SIG-M5 treated with dmso at 0.1 percent for 504 hours (cell line): ENCODE data around the gene MACROH2A2.
"Not testable (repeated sequence)": the region's sequence is repeated elsewhere in the genome, so short reads cannot be mapped to it uniquely, and the experiment has no call there.

Experiments used
- DNase-seq: peaks from one replicate; lab custom pipeline; 2025; ENCODE audit not compliant: unreplicated experiment; lab: John Stamatoyannopoulos, UW

The MACROH2A2 gene

GRCh38 chr10:70052462-70053217 lies at the start of gene MACROH2A2:
TSS of gene MACROH2A2 (plus strand) at chr10:70052846. CDS start at chr10:70075659, 22,813 bp downstream.
- DNase-seq = peak; percentile 61

- DNase-seq = no peak
Measured at GRCh38 chr10:70007116-70007820, 45.4 kb upstream of the MACROH2A2 start.

DNA sequence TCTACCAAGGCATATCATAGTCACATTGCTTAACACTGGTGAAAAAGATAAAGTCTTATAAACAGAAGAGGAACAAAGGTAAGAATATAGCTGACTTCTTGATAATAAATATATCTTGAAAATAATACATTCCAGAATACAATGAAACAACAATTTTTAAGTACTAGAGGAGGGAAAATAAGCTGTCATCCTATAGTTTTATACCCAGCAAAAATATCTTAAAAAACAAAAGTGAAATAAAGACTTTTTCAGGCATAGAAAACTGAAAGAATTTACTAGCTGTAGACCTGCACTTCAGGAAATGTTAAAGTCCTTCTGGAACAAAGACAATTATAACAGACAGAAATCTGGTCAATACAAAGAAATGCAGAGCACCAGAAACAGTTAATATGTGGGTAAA lies 21.4 kb upstream of the MACROH2A2 start:
- no peak for DNase-seq

DNA sequence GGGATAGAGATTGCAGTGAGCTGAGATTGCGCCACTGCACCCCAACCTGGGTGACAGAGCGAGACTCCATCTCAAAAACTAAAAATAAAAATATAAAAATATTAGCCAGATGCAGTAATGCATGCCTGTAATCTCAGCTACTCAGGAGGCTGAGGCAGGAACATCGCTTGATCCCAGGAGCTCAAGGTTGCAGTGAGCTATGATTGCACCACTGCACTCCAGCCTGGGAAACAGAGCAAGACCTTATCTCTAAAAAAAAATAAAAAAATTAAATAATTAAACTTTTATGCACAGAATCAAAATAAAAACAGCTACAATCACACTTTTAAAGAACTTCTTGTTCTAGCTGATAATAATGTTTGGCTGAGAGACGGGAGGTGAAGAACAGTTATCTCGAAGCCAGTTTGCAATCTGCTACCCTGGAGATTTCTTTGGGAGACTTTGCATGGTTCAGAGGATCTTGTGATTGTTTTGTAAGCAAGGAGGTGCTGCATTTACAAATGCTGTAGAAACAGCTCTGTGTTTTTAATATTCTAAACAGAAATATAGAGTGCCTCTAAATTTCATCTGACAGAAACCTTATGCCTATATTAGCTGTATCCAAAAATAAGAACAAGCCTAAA lies 19.9 kb upstream of the MACROH2A2 start:
- DNase-seq = no peak

- DNase-seq = no peak
Measured at GRCh38 chr10:70034232-70034631, 18.4 kb upstream of the MACROH2A2 start.

GRCh38 chr10:70035531-70035930 lies 17.1 kb upstream of the MACROH2A2 start:
- no peak for DNase-seq

DNA sequence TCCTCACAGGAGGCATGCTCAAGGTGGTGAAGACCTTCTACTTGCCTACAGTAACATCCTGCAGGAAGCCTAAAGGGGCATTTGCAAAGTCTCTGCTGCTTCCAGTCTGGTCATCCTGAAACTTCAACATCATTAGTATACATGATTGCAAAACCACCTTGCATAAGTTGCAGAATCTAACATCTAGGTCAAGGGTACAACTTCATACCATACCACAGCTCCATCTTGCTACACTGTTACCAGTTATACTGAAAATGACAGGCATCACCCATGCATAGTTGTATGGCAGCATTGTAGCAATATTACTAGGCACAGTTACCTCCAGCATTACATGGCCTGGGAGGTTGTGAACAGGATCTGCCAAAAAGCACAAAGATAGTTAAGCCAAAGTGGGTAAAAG lies 13.7 kb upstream of the MACROH2A2 start:
- DNase-seq = peak; percentile 26

GRCh38 chr10:70041016-70041415 lies 11.6 kb upstream of the MACROH2A2 start:
- no peak for DNase-seq

DNA sequence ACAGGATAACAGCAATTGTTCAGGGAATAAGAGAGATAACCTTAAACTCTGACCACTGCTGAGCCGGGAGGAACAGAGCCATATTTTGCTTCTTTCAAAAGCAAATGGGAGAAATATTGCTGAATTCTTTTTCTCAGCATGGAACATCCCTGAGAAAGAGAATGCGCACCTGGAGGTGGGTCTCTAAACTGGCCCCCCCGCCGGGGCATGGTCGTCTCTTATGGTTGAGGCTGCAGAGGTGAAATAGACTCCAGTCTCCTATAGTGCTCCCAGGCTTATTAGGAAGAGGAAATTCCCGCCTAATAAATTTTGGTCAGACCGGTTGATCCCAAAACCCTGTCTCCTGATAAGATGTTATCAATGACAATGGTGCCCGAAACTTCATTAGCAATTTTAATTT lies 10.9 kb upstream of the MACROH2A2 start:
- DNase-seq = not testable (repeated sequence)

- not testable (repeated sequence) for DNase-seq
Measured at GRCh38 chr10:70047066-70047465, 5.6 kb upstream of the MACROH2A2 start.

DNA sequence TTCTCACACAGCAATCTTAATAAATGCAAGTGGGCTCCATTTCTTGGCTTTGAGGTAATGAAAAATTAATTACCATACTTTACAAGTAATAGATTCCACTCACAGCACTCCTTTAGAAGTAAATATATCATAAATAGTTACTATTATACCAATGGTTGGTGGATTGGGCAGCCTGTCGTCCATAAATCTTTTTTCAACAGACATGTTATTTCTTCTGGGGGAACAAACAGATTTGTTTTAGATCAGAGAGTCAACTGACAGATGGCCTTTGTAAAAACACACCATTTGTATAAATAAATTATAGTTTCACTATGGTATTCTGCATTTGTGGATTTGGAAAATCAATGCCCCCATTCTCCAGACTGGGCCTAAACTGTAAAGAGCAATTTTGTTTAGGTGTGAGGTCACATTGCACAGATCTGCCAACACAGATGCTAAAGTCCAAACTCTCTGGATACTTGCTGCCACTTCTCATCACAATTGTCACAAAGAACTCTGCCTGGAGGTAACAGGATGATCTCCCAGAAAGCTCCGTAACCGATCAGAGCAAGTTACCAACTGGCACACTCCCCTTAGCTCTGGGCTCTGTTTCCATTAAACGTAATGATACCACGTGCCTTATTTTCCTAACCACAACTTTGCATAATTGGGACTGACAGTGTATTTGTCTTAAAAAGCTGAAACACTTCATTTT lies 4.5 kb upstream of the MACROH2A2 start:
- DNase-seq = no peak

DNA sequence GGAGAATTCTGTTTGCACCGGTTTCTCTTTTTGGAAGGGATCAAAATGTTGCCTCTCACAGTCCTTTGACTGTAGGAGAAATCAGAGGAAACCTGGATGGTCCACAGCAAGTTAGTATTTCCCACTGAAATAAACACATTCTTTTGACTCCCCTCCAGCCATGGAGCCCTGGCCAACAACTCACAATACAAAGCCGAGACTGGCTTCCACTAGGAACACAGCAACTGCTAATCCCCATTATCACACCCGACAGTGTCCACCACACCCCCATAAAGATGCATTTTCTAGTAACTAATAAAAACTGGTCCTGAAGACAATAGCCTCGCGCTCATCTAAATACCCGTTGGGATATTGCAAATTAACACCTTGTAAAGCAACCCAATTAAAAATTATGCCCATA lies 798 bp upstream of the MACROH2A2 start:
- DNase-seq = no peak

DNA sequence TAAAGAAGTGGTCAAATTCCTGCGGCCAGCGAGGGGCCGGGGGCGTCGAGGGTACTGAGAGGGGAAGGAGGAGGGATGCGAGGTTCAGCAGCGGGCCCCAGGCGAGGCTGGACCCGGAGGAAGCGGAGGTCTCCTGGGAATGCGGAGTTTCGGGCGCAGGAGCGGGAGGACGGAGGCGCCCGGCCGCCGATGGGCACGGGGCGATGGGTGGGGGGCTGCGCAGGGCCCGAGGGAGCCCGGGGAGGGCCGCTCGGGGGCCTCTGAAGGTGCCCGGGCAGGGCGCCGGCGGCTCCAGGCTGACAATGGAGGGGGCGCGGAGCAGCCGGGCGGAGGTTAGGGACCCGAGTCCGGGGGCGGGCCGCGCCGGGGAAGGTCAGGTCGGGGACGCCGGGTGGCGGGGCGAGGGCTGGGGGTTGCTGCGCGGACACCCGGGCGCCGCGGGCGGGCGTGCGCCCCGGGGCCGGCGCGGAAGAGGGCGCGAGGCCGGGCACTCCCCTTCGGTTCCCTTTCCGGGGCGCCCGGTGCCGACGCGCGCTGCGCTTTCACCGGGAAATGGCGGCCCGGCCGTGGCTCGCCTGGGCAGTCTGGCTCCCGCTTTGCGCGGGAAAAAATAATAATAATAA lies 683 bp downstream of the MACROH2A2 start:
- peak; percentile 1 for DNase-seq

- DNase-seq = peak; percentile 1
Measured at GRCh38 chr10:70053841-70054288, 1.2 kb downstream of the MACROH2A2 start.

DNA sequence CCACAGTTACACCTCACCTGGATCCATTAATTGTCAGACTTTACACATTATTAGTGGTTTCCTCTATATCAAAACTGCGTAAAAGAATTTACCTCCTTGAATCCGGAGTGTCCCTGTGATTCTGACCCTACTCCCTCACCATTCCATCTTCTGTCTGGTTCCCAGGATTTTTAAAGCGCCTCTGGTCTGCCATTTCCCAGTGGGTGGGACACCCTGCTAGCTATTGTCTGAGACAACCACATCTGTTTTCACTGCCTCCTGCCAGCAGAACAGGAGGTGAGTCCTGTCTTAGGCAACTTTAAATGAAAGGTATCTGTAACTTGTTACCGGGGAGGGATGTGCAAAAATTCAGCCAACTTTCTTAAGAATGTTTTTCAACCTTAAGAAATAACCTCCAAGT lies 2.3 kb downstream of the MACROH2A2 start:
- DNase-seq = no peak

DNA sequence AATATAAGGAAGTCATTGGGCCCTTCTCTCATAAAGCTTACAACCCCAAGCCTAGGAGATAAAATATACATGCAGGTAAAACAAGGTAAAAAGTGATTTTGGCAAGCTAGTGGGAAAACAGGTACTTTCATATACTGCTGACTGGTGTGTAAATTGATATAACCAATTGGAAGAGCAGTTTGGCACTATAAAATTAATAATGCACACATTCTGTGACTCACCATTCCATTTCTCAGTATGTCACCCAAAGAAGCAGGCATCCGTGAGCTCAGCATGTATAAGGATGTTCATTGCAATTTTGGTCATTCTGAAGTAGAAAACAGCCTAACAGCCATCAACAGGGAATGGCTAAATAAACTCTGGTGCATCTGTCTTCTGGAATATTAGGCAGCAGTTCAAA lies 2.9 kb downstream of the MACROH2A2 start:
- no peak for DNase-seq

DNA sequence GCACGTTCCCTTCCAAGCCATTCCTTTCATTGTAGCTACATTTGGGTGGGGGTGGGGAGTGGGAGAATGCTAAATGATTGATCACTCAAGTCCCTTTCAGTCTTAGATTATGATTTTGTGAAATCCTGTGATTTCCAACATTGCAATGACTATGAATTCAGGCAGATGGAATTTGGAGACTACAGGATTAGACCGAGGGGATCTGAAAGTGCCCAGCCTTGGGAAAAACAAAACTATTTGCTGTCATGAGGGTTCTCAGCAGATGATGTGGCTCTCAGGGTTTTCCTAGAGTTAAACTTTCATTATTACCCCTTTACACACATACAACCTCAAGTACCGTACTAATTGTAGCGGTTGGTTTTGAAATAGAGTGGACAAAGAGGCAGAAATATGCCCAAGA lies 4.7 kb downstream of the MACROH2A2 start:
- no peak for DNase-seq

DNA sequence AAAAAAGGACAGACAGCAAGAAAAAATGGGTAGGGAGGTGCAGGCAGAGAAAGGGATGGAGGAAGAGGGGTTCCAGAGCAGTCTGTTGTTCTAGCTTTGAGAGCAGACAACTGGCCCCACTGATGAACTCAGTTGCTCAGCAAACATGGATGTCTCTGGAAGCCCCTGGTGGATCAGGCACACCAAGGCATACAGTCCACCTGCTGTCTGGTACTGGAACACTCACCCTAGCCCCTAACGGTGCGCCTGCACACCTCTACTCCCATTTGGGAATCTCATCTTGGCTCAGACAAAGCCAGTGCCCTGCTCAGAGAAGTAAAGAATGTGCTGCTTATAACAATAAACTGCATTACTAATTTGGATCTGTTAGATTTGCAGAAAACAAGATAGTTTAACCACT lies 7.7 kb downstream of the MACROH2A2 start:
- no peak for DNase-seq

DNA sequence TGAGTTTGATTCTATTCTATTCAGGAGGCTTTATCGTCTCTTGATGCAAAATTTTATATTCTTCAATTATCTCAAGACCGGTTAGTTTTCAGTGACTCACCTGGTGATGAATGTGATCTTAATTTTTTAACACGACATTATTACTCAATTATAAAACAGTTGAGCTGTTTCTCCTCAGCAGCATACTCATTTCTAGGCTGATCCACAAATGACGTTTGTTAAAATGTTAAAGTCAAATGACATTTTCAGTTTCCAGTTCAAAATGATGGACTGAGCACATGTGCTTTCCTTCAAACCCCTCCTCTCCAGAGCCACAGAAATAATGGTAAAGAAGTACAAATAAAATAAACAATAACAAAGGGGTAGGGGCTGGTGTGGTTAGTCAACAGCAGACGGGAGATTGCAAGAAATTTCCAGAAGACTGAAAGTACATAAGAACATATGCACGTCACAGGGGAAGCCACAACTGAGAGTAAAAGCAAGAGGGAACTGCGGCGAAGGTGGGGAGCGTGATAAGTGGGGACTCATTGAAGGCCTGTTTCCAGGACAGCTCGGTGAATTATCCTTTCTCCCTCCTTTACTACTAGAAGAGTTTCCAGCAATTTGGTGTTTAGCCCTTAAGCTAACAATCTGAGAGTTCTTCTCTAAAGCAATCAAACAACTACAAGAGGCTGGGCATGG lies 10.9 kb downstream of the MACROH2A2 start:
- DNase-seq = no peak

GRCh38 chr10:70064486-70064885 lies 11.8 kb downstream of the MACROH2A2 start:
- DNase-seq = no peak
